LNCaP clone FGC (cell line): ENCODE data around the gene ZNF132.
"Not testable (repeated sequence)": the region's sequence is repeated elsewhere in the genome, so short reads cannot be mapped to it uniquely, and the experiment has no call there.

Experiments
- DNase-seq: peaks from one replicate; pipeline ENCODE4 v3.0.0-alpha.2; 2011; ENCODE audit warnings: low read depth
- H3K4me3 ChIP-seq: 2 replicates; pipeline ENCODE4 v1.5.1; 2011; ENCODE audit warnings: mild to moderate bottlenecking, low read depth, low read length, control low read depth
- CTCF ChIP-seq: IDR thresholded peaks from 2 replicates; pipeline ENCODE4 v1.5.1; 2012; ENCODE audit warnings: mild to moderate bottlenecking; ENCODE audit not compliant: control insufficient read depth, insufficient read depth; ENCODE audit errors: extremely low read depth

Gene ZNF132

GRCh38 chr19:58474291-58474996 is 34.5 kb upstream of the ZNF132 start:
- H3K4me3 ChIP-seq: peak overlapping the region; percentile 89
- DNase-seq: no peak
- no peak for TF ChIP-seq CTCF

GRCh38 chr19:58473775-58474174 is 33.8 kb upstream of the ZNF132 start:
- TF ChIP-seq CTCF: no peak
- H3K4me3 ChIP-seq: no peak overlapping the region
- no peak for DNase-seq

- TF ChIP-seq CTCF: no peak
These were observed 31.8 kb upstream of the ZNF132 start for GRCh38 chr19:58471736-58472135.

GRCh38 chr19:58470837-58471543 is 31.0 kb upstream of the ZNF132 start:
- not testable (repeated sequence) for H3K4me3 ChIP-seq, DNase-seq

More at GRCh38 chr19:58471736-58472135, 31.8 kb upstream of the ZNF132 start:
- no peak for DNase-seq
- H3K4me3 ChIP-seq: no peak overlapping the region

GRCh38 chr19:58469241-58470013 is 29.5 kb upstream of the ZNF132 start:
- DNase-seq: no peak
- no peak for TF ChIP-seq CTCF
- no peak overlapping the region for H3K4me3 ChIP-seq

- DNase-seq: no peak
- peak overlapping the region; percentile 97 for H3K4me3 ChIP-seq
- no peak for TF ChIP-seq CTCF
These were observed 28.4 kb upstream of the ZNF132 start for GRCh38 chr19:58468216-58468839.
